ENCODE measurements around the gene CGNL1.

The CGNL1 gene

DNA sequence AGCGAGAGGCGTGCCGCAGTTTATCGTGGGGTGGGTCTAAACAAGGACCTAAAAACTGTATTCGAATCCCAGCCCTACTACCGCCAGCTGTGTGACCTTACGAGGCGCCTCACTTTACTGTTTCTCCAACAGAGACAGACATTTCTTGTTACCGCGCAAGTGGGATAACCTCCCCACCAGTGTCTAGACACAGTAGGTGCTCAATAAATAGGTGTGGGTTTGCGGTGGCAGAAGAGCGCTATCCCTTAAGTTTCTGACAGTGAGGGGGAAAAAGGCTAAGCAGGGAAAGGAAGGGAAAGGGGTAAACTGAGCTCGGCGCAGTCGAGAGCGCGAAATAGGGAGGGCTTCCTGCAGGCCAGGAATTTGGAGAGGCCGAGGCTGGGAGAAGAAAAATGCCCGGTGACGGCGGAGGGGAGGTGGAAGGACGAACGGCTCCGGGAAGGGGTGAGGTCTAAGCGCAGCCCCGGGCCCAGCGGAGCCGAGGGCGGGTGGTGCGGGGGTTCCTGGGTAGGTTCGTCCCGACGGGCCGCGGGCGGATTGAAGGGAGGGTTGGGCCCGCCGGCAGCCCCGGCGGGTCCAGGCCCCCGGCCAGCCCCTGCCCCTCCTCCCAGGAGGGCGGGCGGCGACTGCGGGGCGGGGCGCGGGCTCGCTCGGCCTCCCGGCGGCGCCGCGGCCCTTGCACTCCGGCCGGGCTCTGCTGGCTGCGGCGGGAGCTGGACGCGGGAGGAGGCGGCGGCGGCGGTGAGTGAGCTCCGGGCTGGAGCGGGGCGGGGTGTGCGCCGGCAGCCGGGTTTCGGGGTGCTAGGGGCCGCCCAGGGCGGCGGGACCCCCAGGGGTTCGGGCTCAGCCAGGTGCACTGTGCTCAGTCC lies at the start of gene CGNL1:
Gene CGNL1 (plus strand): TSS at position 679 of the 869 bp plus-strand sequence. CDS start 61,495 bp downstream, outside the sequence.
- DNase-seq (ENCODE audit: low read depth) = no peak
- peak within 1 kb of the TSS; percentile 61 for H3K4me3 ChIP-seq (ENCODE audit: low read depth, low read length)
- no peak; the same call in 1 of the 2 replicates for TF ChIP-seq CTCF (IDR thresholded peaks at IDR 0.05; ENCODE audit: control insufficient read depth, extremely low read depth, insufficient read depth)

- no peak for DNase-seq (ENCODE audit: low read depth)
- TF ChIP-seq CTCF (IDR thresholded peaks at IDR 0.05; ENCODE audit: control insufficient read depth, extremely low read depth, insufficient read depth) = no peak
- H3K4me3 ChIP-seq (ENCODE audit: low read depth, low read length) = no peak overlapping the region
These were observed 48.3 kb upstream of the CGNL1 start for GRCh38 chr15:57327985-57328471.

DNA sequence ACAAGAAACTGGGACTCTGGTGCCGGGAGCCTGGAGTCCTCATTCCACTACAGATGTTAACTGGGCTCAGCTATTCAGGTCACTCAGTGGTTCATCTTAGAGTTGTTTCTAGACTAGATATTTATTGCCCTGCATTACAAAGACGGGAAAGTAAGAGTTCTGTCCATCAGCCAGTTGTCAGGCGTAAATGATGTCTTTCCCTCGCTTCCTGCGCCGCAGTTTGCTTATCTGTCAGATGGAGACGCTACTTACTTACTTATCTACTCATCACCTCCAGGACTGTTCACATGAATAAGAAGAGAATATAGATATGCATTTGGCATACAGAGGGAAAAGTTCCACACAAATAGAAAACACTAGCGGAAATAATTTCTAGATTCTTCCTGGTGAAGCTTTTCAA lies 47.8 kb upstream of the CGNL1 start:
- DNase-seq (ENCODE audit: low read depth) = no peak
- no peak overlapping the region for H3K4me3 ChIP-seq (ENCODE audit: low read depth, low read length)
- TF ChIP-seq CTCF (IDR thresholded peaks at IDR 0.05; ENCODE audit: control insufficient read depth, extremely low read depth, insufficient read depth) = no peak

DNA sequence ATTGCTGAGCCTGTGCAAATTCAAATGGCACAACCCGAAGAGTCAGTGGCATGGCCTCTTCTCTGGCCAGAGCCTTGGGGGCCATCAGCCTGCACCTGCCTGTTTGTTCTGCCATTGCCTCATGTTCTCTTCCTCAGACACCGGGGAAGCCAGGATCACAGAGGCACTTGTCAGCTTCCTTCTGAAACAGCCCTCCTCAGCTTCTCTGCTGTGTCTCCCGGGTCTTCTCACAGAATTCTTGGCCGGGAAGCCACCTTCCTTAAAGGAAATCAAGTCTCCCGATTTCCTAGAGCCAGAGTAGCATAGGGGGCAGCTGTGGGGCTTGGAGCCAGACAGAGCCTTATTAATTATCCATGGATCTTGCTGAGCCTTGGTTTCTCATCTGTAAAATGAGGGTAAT lies 47.4 kb upstream of the CGNL1 start:
- TF ChIP-seq CTCF (IDR thresholded peaks at IDR 0.05; ENCODE audit: control insufficient read depth, extremely low read depth, insufficient read depth) = no peak
- no peak overlapping the region for H3K4me3 ChIP-seq (ENCODE audit: low read depth, low read length)
- DNase-seq (ENCODE audit: low read depth) = no peak

- no peak for TF ChIP-seq CTCF (IDR thresholded peaks at IDR 0.05; ENCODE audit: control insufficient read depth, extremely low read depth, insufficient read depth)
- no peak overlapping the region for H3K4me3 ChIP-seq (ENCODE audit: low read depth, low read length)
- DNase-seq (ENCODE audit: low read depth) = no peak
These were observed 46.5 kb upstream of the CGNL1 start for GRCh38 chr15:57329582-57330367.

DNA sequence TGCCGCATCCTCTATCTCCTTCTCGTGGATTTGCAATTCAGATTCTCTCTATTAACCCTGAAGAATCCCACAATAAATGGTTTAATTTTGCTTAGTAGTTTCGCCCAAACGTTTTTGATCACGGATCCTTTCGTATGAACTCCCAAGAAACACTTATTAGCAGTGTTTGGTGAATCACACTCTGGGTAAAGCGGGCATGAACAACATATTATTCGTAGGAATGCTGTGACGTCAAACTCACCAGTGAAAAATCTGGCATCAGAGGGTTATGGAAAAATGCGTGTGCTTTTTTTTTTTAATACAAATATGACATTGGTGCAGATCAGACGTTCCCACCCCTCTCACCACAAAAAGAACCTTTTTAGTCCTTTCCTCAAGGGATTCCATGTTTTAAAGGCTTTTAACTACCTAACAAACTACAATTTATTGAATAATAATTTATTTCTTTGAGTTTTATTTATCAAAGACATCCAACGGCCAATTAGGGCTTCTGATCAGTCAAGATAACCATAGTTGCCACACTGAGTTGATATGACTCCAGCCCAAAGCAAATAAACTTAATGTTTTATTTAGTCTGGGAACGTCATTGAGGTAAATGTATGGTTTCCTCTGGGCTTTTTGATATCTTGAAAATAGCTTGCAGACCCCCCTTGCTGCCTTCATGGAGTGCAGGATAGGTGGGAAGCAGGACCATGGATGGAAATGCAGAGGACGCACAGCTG lies 45.5 kb upstream of the CGNL1 start:
- H3K4me3 ChIP-seq (ENCODE audit: low read depth, low read length) = no peak overlapping the region
- TF ChIP-seq CTCF (IDR thresholded peaks at IDR 0.05; ENCODE audit: control insufficient read depth, extremely low read depth, insufficient read depth) = no peak
- DNase-seq (ENCODE audit: low read depth) = peak; percentile 30
